ENCODE measurements around the gene PLA2G6.
"Not testable (repeated sequence)": the region's sequence is repeated elsewhere in the genome, so short reads cannot be mapped to it uniquely, and the experiment has no call there.

The PLA2G6 gene

GRCh38 chr22:38165922-38166593 lies 15.6 kb downstream of the PLA2G6 start:
- no peak for DNase-seq

DNA sequence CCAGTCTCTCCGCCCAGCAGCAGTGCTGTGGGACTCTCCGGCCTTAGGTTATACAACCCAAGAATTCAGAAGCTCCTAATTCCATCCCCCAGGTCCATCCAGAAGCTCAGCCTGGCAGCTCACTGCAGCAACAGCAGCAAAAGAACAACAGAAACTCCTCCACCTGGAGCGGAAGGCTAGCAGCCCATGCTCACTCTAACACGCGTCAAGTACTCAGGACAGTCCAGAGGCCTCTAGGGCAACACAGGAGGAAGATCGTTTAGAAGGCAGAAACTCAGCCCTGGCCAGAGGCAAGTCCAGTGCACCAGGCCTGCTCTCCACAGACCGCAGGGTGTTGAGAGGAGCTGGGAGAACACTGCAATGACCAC lies 17.1 kb downstream of the PLA2G6 start:
- no peak for DNase-seq

DNA sequence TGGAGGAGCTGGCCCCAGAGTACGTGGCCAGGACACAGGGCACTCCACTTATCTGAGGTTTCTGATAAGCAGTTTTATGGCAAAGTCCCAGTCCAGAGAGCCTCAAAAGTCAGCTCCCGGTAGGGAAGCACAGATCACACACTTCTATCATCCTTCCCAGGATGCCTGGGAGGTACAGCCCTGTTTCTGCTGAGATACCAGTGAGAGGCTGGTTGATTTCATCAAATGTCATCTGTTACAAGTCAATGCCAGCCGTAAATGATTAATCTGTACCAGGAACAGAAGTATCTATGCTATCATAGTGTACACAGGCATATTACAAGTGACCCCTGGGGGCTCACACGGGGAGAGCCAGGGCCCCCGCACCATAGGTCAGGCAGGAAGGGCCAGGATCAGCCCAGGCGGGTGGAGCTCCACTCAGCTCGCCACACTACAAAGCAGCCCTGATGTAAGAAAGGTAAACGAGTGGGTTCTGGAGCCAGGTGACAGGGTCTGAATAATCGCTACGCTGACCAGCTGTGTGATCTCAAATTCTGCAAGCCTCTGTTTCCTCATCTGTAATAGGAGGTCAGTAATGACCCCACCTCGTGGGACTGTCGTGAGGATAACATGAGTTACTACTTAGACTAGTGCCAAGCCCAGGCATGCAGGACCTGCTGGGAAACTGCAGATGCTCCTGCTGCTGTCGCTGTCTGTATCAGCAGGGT lies 17.6 kb downstream of the PLA2G6 start:
- no peak for DNase-seq

DNA sequence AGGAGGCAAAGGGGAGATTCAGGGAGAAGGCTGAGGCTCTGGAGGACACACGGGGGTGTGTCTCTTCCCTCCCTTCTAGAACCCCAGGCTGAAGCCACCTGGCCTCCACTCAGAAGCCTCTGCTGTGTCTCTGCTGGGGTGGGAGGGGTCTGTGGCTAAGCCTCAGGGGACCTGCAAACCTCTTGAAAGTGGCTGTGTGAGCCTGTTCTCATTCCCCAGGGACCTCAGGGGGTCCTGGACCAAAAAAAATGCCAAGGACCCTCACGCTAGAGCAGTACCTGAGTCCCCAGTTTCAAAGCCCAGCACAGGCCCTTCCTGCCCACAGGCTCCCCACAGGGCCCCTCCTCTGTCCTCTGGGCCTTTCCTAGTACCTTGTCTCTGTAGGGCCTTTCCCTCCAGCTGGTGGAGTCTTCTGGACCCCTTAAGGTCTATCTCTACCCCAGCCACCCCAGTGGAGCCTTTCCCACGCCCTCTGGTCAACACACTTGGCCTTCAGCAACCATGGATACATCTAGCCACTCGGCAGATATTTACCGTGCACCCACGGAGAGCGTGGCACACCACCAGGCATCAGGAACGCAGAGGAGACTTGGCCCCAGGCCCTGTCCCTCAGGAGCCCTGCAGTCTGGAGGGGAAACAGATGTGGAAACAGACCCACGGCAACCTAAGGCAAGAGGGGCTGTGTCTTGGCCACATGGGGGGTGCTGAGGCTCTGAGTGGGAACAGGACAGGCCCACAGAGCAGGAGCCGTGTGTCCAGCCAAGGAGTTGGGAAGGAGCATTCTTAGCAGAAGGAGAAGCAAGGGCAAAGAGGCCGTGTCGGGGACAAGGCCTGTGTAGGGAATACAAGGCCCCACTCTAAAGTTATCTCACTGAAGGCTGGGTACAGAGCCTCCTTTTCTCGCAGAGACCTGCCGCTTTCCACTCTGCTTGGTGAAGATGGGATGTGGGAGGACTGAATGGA lies 18.5 kb downstream of the PLA2G6 start:
- DNase-seq, result no peak

DNA sequence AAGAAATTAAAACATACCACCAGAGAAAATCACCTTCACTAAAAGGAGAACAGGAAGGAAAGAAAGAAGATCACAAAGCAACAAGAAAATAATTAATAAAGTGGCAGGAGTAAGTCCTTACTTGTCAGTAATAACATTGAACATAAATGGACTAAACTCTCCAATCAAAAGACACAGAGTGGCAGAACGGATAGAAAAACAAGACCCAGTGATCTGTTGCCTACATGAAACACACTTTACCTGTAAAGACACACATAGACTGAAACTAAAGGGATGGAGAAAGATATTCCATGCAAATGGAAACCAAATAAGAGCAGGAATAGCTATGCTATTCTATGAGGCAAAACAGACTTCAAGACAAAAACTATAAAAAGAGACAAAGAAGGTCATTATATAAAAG lies 25.9 kb downstream of the PLA2G6 start:
- DNase-seq, result no peak

DNA sequence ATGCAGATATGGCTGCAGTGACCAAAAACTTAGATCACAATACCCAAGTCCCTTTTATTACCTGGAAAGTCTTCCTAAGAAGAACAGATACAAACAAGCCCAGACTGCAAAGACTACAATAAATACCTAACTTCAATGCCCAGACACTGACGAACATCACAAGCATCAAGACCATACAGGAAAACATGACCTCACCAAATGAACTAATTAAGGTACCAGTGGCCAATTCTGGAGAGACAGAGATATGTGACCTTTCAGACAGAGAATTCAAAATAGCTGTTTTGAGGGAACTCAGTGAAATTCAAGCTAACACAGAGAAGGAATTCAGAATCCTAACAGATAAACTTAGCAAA lies 27.1 kb downstream of the PLA2G6 start:
- DNase-seq, result not testable (repeated sequence)

DNA sequence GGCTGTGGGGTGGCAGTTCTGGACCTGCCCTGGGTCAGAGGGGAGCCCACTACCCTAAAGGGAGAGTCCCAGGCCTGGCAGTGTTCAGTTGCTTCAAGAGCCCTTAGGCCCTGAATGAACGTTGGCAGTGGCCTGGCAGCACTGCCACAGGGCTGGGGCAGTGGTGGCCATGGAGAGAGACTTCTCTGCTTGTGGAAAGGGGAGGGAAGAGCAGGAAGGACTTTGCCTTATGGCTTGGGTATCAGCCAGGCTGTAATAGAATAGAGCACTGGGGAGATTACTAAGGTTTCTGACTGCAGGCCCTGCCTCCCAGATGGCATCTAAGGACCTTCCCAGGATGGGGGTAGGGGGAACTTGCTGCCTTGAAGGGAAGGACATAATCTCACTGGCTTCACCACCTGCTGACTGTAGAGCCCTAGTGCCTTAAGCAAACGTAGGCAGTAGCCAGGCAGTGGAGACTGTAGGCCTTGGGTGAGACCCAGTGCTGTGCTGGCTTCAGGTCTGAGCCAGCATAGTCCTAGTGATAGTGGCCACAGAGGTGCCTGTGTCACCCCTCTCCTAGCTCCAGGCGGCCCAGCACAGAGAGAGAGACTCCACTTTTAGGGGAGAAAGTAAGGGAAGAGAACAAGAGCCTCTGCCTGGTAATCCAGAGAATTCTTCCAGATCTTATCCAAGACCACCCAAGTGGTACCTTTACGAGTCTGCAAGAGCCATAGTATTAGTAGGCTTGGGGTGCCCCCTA lies 27.6 kb downstream of the PLA2G6 start:
- no peak for DNase-seq

DNA sequence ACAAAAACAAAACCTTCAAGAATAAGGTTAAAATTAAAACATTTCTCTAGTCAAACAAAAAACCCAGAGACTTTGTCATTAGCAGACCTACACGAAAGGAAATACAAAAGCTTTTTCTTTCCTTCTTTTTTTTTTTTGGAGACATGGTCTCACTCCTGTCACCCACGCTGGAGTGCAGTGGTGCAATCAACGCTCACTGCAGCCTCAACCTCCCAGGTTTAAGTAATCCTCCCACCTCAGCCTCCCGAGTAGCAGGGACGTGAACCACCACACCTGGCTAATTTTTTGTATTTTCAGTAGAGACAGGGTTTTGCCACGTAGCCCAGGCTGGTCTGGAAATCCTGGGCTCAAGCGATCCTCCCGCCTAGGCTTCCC lies 30.5 kb downstream of the PLA2G6 start:
- DNase-seq, result no peak

DNA sequence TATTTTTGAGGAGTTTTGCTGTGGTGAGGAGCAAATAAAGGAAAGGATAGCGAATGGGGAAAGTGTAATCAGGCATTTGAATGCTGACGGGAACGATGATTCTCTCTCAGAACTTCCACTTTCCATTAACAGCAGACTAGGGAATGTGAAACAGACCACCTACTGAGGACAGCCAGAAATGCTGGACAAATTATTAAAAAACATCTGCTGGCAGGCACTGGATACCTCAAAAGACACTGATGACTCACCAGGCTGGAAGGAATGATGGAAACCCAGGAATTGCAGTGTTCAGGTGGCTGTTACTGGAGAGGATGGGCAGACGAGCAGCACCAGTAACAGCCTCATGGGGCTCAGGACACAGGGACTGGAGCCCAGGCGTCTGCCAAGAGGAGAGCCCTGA lies 33.4 kb downstream of the PLA2G6 start:
- no peak for DNase-seq

- DNase-seq, result not testable (repeated sequence)
Observed at GRCh38 chr22:38146166-38146565, 35.5 kb downstream of the PLA2G6 start.

- peak; percentile 8 for DNase-seq
Observed at GRCh38 chr22:38144025-38144405, 37.6 kb downstream of the PLA2G6 start.

DNA sequence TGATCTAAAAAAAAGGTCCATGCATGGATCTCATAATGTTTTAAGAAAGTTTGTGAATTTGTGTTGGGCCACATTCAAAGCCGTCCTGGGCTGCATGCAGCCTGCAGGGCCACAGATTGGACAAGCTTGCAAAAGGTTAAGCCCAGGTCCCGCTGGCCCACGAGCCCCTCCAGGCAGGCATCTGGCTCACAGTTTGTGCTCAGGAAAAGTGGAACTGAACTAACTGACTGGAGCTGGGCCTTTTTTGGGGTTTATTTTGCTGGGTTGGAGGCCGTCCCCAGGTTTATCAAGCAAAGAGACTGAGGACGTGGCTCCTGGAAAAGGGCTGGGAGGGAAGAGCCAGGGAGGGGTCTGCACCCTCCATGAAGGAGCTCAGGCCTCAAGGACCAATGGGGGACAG lies 39.0 kb downstream of the PLA2G6 start:
- DNase-seq, result no peak

GRCh38 chr22:38141217-38141973 lies 40.2 kb downstream of the PLA2G6 start:
- no peak for DNase-seq

- DNase-seq, result no peak
Observed at GRCh38 chr22:38139901-38140300, 41.7 kb downstream of the PLA2G6 start.

DNA sequence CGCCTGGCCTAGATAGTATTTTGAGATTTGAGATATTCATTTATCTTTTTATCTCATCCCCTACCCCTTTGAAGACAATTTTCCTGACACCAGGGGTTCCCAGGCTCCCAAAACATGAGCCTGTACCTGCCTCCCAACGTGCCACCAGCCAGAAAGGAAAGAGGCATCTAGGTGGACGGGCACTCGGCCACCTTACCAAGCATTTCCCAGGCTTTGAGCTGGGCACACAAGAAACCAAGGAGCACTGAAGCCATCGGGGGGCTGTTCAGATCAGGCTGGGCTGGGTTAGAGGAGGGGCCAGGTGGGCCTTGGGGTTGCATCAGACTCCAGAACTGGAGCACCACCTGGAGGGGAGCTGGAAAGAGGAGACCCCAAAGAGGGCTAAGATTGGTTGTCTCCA lies 42.7 kb downstream of the PLA2G6 start:
- no peak for DNase-seq

- no peak for DNase-seq
Observed at GRCh38 chr22:38137876-38138687, 43.5 kb downstream of the PLA2G6 start.

GRCh38 chr22:38136607-38137006 lies 45.0 kb downstream of the PLA2G6 start:
- no peak for DNase-seq

- no peak for DNase-seq
Observed at GRCh38 chr22:38135133-38135706, 46.4 kb downstream of the PLA2G6 start.

GRCh38 chr22:38133331-38133730 lies 48.3 kb downstream of the PLA2G6 start:
- DNase-seq, result no peak

- DNase-seq, result no peak
Observed at GRCh38 chr22:38132794-38133193, 48.8 kb downstream of the PLA2G6 start.

GRCh38 chr22:38132136-38132535 lies 49.5 kb downstream of the PLA2G6 start:
- no peak for DNase-seq
